HG02852 (cell line): ENCODE measurements around the gene PLA2G2D.

Experiments
- ATAC-seq: cut with Tn5 transposase; IDR thresholded peaks from one replicate; pipeline ENCODE4 v1.9.1; 2021; ENCODE audit warnings: mild to moderate bottlenecking, moderate library complexity; ENCODE audit not compliant: unreplicated experiment

Gene PLA2G2D

GRCh38 chr1:20115479-20115878, 3.9 kb downstream of the PLA2G2D start:
- no peak for ATAC-seq

DNA sequence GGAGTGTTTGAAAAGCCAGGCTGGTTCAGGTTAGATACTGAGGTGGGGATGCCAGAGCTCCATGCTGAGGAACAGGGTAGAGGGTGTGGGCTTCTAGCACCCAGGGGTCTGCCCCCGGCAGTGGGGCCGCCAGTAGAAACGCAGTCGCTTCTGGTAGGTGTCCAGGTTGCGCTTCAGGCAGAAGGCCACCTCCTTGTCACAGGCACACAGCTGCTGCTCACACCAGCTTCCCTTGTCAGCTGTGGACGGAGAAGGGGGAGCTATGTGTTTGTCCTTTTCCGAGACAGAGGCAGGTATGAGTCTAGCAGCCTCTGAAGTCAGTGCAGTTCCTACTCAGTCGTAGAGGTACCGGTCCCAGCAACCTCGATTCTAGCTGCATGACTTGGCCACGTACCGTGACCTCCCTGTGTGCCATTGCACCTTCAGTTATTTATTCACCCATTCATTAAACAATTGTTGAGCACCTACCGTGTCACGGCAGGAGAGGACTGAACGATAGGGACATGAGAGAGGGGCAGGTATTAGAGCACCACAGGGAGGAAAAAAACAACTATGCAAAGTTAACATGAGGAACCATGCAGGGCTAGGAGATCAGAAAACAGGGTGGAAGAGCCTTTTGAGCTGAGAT, 5.2 kb downstream of the PLA2G2D start:
- no peak for ATAC-seq

DNA sequence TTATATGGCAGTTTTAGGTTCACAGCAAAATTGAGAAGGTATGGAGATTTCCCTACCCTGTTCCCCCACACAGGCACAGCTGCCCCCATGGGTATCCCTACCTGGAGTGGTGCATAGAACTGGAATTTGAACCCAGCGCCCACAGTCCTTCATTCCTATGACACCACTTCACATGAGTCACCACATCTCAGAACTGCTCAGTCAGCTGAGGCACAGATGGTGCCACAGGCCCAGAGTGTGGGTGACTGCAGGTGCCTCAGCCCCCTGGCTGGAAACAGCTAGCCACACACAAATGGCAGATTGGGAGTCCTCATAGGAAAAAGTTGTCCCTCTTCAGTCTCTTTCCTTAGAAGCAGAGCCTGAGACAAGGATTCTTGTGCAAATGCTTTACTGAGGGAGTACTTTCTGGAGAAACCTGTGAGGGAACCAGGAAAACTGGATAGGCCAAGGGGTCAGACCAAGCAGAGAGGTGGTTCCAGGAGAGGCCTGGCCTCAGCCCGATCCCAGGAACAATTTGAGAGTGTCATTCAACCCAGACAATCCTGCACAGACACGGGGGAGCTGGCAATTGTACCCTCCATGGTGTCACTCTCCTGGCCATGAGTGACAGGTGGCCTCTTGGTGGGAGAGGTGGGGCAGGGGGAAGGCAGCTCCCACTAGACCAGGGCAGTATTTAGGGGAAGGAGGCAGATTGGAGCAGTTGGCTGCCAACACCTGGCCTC, 6.9 kb downstream of the PLA2G2D start:
- no peak for ATAC-seq

- no peak for ATAC-seq
These were observed 7.9 kb downstream of the PLA2G2D start for GRCh38 chr1:20111452-20111851.

DNA sequence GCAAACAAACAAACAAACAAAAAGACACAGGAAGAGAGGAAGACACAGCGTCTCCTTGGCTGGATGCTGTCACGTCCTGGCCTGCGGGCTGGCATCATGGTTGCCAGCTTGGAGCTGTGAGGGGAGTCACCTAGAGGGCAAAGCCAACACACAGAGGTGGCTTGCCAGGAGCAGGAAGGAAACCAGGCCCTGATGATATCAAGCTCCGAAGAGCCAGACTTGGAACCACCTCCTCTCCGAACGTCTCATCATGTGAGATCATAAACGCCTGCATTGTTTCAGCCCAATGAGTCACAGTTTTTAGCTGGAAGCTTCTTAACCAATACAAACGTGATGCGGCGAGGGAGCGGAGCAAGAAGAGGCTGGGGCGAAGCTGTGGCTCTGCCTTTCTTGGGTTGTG, 8.7 kb downstream of the PLA2G2D start:
- no peak for ATAC-seq

GRCh38 chr1:20109223-20109856, 10.0 kb downstream of the PLA2G2D start:
- no peak for ATAC-seq

- no peak for ATAC-seq
These were observed 10.8 kb downstream of the PLA2G2D start for GRCh38 chr1:20108366-20109123.

- ATAC-seq, result no peak
These were observed 11.5 kb downstream of the PLA2G2D start for GRCh38 chr1:20107796-20108195.

DNA sequence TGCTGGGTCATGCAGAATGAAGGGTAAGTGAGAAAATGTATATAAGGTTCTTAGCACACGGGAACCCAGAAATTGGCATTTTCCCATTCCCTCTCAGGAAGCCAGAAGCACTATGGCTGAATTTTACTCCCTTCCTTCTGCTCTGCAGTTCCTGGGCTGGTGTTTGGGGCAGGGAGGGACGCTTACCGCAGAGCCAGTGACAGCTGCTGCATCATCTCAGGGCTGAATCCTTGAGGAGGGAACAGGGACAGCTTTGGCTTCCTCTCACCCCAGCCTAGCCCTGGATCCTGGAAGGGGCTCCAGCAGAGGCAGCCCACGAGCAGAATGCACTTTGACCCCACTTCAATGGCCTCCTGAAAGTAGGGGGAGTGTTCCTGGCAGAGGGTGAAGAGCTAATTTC, 12.0 kb downstream of the PLA2G2D start:
- ATAC-seq, result no peak

DNA sequence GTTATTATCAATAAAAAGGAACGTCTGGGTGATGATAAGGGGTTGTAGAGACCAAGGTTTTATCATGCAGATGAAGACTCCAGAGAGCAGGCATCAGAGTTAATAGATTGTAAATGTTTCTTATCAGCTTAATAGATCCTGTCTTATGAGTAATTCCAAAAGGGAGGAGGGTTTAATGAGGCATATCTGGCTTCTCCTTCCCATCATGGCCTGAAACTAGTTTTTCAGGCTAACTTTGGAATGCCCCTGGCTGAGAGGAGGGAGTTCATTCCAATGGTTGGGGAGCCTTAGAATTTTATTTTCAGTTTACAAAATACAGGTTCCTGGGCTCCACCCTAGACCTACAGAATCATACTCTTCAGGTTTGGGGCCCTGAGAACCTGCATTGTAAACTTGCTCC, 13.5 kb downstream of the PLA2G2D start:
- no peak for ATAC-seq

GRCh38 chr1:20102875-20103274, 16.5 kb downstream of the PLA2G2D start:
- no peak for ATAC-seq

- no peak for ATAC-seq
These were observed 18.5 kb downstream of the PLA2G2D start for GRCh38 chr1:20100632-20101355.

DNA sequence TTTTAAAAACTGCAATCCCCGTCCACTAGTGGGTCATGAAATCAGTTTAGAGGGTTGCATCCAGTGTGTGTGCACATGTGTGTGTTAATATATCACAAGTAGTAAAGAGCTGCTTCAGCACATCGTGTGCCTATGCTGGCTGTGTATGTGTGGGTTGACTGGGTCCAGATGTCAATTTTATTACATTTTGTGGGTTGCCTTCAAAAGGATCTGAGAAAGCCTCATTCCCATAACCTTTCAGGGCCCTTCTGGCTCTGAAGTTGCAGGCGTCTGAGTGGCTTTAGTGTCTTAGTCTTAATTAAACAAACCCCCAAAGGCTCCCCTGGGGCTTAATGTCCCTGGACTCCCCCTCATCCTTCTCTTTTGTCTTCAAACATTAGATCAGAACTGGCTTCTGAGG, 19.8 kb downstream of the PLA2G2D start:
- no peak for ATAC-seq

DNA sequence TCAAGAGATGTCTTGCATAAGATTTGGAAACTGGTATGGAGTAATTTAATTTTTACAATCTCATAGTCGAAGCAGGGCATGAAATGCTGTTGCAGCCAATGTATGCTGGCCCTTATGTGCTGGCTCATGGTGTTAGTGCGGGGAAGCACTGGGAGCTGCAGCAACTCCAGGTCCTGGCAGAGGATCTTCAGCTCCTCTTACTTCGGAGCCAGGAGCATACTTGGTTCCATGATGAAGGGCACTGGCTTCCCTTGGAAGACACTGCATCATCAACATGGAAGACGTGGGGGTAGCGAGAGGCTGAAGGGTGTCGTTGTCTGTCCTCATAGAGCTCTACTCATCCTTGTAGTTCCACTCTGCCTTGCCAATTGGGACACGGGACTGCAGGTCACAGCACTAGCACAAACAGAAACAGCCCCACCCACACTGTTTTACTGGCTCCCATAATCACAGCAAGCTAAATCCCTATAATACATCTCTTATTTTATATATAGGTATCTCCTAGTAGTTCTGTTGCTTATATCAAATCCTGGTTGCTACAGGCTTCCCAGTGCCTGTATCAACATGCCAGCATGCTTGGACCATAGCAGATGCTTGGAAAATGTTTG, 22.4 kb downstream of the PLA2G2D start:
- no peak for ATAC-seq

- ATAC-seq, result no peak
These were observed 23.5 kb downstream of the PLA2G2D start for GRCh38 chr1:20095564-20096434.

GRCh38 chr1:20093940-20094391, 25.4 kb downstream of the PLA2G2D start:
- ATAC-seq, result no peak

DNA sequence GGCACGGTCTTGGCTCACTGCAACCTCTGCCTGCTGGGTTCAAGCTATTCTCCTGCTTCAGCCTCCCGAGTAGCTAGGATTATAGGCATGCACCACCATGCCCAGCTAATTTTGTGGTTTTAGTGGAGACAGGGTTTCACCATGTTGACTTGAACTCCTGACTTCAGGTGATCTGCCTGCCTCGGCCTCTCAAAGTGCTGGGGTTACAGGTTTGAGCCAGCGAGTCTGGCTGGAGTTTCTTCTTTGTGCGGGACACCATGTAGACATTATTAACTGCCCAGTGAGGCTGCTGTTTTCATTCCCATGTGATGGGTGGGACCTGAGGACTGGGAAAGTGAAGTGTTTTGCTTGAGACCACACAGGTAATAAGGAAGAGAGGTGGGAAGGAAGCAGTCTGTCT, 26.0 kb downstream of the PLA2G2D start:
- ATAC-seq, result no peak

DNA sequence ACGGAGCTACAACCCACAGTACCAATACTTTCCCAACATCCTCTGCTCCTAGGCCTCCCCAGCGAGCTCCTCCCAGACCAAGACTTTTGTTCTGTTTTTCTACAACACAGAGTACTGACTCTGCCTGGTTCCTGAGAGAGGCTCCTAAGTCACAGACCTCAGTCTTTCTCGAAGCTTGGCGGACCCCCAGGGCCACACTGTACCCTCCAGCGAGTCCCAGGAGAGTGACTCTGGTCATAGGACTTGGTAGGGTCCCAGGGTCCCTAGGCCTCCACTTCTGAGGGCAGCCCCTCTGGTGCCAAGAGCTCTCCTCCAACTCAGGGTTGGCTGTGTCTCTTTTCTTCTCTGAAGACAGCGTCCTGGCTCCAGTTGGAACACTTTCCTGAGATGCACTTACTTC, 28.7 kb downstream of the PLA2G2D start:
- ATAC-seq, result no peak

- ATAC-seq, result no peak
These were observed 29.2 kb downstream of the PLA2G2D start for GRCh38 chr1:20090119-20090518.
